Fibroblast of mammary gland (primary cell): ENCODE data around the gene KRT76.

Experiments used
- DNase-seq: peaks from one replicate; pipeline ENCODE4 v3.0.0-alpha.2; 2010; ENCODE audit warnings: low read depth
- H3K4me3 ChIP-seq: 2 replicates; pipeline ENCODE4 v1.5.1; 2011; ENCODE audit warnings: low read depth, mild to moderate bottlenecking, low read length, moderate library complexity; ENCODE audit not compliant: control insufficient read depth
- CTCF ChIP-seq: conservative IDR thresholded peaks from 2 replicates; pipeline ENCODE4 v1.5.1; 2011; ENCODE audit warnings: low read depth, low read length, inconsistent platforms; ENCODE audit not compliant: control insufficient read depth, insufficient read depth

Gene KRT76

GRCh38 chr12:52787324-52788191, 10.4 kb upstream of the KRT76 start:
- TF ChIP-seq CTCF = no peak
- DNase-seq = no peak

GRCh38 chr12:52784909-52785308, 7.8 kb upstream of the KRT76 start:
- no peak for DNase-seq
- H3K4me3 ChIP-seq = no peak overlapping the region
- no peak for TF ChIP-seq CTCF

More at GRCh38 chr12:52787324-52788191, 10.4 kb upstream of the KRT76 start:
- H3K4me3 ChIP-seq = no peak overlapping the region

GRCh38 chr12:52783563-52784316, 6.6 kb upstream of the KRT76 start:
- no peak for TF ChIP-seq CTCF
- no peak overlapping the region for H3K4me3 ChIP-seq
- no peak for DNase-seq

GRCh38 chr12:52782502-52782901, 5.4 kb upstream of the KRT76 start:
- no peak for DNase-seq
- no peak for TF ChIP-seq CTCF
- H3K4me3 ChIP-seq = no peak overlapping the region

- no peak for TF ChIP-seq CTCF
- no peak for DNase-seq
- no peak overlapping the region for H3K4me3 ChIP-seq
Observed at GRCh38 chr12:52781399-52782082, 4.4 kb upstream of the KRT76 start.

- TF ChIP-seq CTCF = no peak
- no peak overlapping the region for H3K4me3 ChIP-seq
- DNase-seq = no peak
Observed at GRCh38 chr12:52779914-52780313, 2.8 kb upstream of the KRT76 start.
